NCI-H2171 (cell line): ENCODE measurements around the gene PIBF1.

Source experiments
- DNase-seq: peaks from one replicate; lab custom pipeline; 2025; lab: John Stamatoyannopoulos, UW

The PIBF1 gene

DNA sequence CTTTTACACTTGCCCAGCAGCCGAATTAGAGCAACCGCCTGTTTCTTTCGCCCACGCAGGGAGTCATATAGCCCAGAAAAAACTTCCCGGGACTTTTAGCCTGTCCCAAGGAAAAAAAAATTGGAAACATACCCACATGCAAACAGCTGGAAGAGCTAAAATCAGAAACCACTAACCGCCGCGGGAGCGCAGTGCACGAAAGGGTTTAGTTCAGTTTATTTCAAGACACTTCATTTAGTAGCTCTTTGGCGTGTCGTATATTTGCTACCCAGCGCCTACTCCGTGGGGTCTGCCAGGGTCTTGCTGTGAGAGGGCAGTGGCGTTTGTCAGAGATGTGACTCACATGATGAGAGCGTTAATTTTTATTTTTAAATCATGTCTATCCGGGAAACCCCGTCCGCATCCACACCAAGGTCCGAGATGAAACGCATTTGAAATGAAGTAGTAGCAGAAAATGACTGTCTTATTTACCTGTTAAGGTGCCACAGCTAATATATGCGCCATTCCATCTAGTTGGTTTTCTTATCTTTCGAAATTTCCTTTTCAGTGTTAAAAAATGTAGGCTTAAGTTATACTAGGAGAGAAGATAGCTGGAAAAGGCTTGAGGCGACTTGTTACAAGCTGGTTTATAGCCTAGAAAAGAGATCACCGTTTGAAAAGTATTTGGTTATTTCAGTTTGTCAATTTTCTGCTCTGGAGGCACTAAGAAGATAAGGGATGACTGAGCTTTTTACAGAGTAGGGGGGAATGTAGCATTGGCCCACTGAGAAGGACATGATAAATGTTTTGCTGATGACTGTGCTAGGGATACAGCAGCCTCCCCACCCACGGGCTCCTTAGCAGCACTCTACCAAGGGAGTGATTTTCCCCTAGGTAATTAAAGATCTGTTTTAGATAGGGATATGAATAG lies 278.6 kb downstream of the PIBF1 start:
- no peak for DNase-seq

DNA sequence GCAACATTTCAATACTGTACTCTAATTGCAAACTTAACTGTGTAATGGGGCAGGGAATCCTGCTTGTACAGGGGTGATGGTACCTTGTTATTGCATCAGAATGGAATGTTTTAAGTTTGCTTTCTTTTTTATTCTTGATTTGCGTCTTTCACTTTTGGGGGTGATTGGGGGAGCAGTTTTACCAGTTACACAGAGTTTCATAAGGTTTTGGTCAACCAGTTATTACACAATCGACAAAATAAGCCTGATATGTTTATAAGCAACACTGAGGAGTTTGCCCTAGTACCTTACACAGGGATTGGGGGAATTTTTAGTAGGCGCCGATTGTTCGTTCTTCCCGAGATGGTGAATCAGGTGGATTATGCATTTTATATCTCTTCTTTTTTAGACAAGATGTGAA lies 279.5 kb downstream of the PIBF1 start:
- no peak for DNase-seq

DNA sequence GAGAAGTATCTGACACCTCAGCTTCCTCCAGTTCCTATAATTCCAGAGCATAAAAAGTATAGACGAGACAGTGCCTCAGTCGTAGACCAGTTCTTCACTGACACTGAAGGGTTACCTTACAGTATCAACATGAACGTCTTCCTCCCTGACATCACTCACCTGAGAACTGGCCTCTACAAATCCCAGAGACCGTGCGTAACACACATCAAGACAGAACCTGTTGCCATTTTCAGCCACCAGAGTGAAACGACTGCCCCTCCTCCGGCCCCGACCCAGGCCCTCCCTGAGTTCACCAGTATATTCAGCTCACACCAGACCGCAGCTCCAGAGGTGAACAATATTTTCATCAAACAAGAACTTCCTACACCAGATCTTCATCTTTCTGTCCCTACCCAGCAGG lies 279.9 kb downstream of the PIBF1 start:
- DNase-seq: no peak

DNA sequence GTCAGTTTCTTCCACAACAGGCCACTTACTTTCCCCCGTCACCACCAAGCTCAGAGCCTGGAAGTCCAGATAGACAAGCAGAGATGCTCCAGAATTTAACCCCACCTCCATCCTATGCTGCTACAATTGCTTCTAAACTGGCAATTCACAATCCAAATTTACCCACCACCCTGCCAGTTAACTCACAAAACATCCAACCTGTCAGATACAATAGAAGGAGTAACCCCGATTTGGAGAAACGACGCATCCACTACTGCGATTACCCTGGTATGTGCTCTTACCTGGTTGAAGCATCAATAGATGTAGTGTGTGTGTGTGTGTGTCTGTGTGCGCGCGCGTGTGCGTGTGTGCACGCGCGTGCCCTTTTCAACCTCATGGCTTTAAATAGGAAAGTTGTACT lies 280.5 kb downstream of the PIBF1 start:
- DNase-seq: no peak

DNA sequence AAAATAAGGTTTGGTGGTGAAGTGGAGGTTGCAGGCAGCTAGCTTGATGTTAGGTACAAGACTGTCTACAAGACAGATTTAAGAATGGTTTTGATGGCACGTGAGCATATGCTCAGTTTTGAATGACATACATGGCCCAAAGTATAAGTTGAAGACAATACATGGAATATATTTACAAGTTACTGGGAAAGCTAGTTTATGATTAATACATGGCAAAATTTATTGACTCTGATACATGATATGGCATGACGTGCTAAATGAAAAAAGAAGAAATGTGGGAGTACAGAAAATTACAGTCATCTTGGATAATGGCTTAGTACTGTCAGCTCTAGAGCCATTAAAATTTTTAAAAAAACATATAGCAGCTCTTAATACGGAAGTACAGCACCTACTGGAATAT lies 281.2 kb downstream of the PIBF1 start:
- DNase-seq: no peak

DNA sequence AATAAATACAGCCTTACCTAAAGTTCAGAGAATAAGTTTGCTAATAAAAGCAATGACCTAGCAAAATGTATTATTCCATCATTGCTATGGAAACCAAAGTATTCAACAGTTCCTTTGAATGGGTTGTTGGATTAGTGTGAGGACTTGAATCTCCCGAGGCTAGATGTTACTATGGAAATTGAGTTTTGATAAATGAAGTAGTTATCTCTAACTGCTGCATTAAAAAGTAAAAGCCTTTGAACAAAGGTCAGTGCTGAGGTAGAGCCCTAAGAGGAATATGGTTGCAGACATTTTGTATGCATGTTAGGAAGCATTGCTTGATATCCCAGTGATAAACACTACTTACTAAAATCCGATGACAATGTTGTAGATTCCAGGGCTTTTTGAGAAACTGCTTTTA lies 283.1 kb downstream of the PIBF1 start:
- no peak for DNase-seq

DNA sequence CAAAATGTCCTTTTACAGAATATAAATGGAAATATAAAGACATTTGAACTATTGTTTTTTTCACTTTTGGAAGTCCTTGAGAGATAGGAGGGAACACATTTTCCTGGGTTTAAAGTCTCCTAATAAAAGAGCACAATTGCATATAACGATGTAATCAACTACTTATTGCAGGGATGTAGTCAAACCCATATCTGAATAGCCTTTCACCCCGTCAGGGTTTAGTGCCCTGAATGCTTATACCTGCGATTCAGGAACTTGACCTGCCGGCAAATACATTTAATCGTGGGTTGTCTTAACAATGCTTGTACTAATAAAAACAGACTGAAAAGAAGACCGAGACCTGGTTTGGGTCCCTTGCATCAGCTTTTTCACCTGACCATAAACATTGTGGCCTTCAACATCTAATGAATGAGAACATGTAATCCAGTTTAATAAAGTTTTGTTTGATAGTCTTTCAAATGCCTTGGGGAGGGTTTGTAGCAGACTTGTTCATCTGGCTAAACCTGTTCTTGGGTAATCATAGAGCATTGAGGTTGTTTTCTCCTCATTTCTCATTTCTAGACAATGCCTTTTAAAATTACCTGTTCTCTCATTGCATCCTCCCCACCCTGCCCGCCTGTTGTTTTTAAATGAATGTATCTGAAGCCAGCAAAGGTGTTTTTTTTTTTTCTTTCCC lies 283.9 kb downstream of the PIBF1 start:
- DNase-seq: no peak
